ENCODE results near the gene ATP1B2.

- no peak for TF ChIP-seq CTCF (IDR thresholded peaks at IDR 0.05; ENCODE audit: low read length)
- TF ChIP-seq EZH2 (optimal IDR thresholded peaks at IDR 0.05; ENCODE audit: low read depth, low read length) = no peak
These were observed 36.6 kb downstream of the ATP1B2 start, which contains the start of gene TP53 for GRCh38 chr17:7687072-7687907.
